HEK293 (cell line): ENCODE results near the gene SLC35F2.

Experiments used
- BCL11A ChIP-seq: fragments of 450-650 bp; formaldehyde crosslinking; IDR thresholded peaks from 2 replicates; pipeline ENCODE4 v1.5.1; 2016; ENCODE audit warnings: low read depth, missing biosample characterization, missing genetic modification characterization
- KLF16 ChIP-seq: fragments of 450-650 bp; formaldehyde crosslinking; IDR thresholded peaks from 2 replicates; pipeline ENCODE4 v1.5.1; 2017; ENCODE audit warnings: missing biosample characterization, missing genetic modification characterization
- ZBTB8A ChIP-seq: fragments of 450-650 bp; formaldehyde crosslinking; IDR thresholded peaks from 2 replicates; pipeline ENCODE4 v1.5.1; 2016; ENCODE audit warnings: missing biosample characterization, missing genetic modification characterization
- ZNF211 ChIP-seq: fragments of 450-650 bp; formaldehyde crosslinking; IDR thresholded peaks from 2 replicates; pipeline ENCODE4 v1.5.1; 2016; ENCODE audit warnings: low read depth, missing biosample characterization, missing genetic modification characterization
- ZNF521 ChIP-seq: fragments of 450-650 bp; formaldehyde crosslinking; IDR thresholded peaks from 2 replicates; pipeline ENCODE4 v1.5.1; 2017; ENCODE audit warnings: missing biosample characterization, mild to moderate bottlenecking, missing genetic modification characterization
- ZNF791 ChIP-seq: fragments of 450-650 bp; formaldehyde crosslinking; IDR thresholded peaks from 2 replicates; pipeline ENCODE4 v1.5.1; 2016; ENCODE audit warnings: missing biosample characterization, missing genetic modification characterization
- TF ChIP-seq, protein P1 (sequence below): fragments of 450-650 bp; formaldehyde crosslinking; IDR thresholded peaks from 2 replicates; pipeline ENCODE4 v1.5.1; 2016; ENCODE audit warnings: missing biosample characterization, missing genetic modification characterization
- TF ChIP-seq, protein P2 (sequence below): fragments of 450-650 bp; formaldehyde crosslinking; IDR thresholded peaks from 2 replicates; pipeline ENCODE4 v1.5.1; 2016; ENCODE audit warnings: missing biosample characterization, missing genetic modification characterization
- TF ChIP-seq, protein P3 (sequence below): fragments of 450-650 bp; formaldehyde crosslinking; conservative IDR thresholded peaks from 2 replicates; pipeline ENCODE4 v1.5.1; 2016; ENCODE audit warnings: low read depth, missing biosample characterization, missing genetic modification characterization

DNA sequence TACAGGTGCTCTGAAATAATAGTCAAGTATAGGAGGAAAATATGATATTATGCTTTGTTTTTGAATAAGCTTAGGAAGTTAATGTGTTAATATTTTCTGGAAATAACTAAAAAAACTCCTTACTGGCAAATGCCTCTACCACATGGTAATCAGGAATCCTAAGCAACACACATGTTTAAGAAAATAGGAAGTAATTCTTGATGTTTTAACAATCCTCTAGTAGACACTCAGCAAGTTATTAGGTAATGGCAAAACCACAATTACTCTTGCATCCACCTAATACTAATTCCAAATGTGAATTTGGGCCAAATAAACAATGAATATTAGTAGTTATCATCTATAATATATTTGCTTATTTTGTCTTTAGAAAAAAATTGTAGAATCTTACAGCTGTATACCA is 53.6 kb downstream of the SLC35F2 start:
- TF ChIP-seq, protein P1, sequence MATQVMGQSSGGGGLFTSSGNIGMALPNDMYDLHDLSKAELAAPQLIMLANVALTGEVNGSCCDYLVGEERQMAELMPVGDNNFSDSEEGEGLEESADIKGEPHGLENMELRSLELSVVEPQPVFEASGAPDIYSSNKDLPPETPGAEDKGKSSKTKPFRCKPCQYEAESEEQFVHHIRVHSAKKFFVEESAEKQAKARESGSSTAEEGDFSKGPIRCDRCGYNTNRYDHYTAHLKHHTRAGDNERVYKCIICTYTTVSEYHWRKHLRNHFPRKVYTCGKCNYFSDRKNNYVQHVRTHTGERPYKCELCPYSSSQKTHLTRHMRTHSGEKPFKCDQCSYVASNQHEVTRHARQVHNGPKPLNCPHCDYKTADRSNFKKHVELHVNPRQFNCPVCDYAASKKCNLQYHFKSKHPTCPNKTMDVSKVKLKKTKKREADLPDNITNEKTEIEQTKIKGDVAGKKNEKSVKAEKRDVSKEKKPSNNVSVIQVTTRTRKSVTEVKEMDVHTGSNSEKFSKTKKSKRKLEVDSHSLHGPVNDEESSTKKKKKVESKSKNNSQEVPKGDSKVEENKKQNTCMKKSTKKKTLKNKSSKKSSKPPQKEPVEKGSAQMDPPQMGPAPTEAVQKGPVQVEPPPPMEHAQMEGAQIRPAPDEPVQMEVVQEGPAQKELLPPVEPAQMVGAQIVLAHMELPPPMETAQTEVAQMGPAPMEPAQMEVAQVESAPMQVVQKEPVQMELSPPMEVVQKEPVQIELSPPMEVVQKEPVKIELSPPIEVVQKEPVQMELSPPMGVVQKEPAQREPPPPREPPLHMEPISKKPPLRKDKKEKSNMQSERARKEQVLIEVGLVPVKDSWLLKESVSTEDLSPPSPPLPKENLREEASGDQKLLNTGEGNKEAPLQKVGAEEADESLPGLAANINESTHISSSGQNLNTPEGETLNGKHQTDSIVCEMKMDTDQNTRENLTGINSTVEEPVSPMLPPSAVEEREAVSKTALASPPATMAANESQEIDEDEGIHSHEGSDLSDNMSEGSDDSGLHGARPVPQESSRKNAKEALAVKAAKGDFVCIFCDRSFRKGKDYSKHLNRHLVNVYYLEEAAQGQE (tag by site-specific recombination) = no peak
- no peak for TF ChIP-seq KLF16 (tag by site-specific recombination)
- no peak for TF ChIP-seq ZNF791 (tag by site-specific recombination)
- TF ChIP-seq, protein P2, sequence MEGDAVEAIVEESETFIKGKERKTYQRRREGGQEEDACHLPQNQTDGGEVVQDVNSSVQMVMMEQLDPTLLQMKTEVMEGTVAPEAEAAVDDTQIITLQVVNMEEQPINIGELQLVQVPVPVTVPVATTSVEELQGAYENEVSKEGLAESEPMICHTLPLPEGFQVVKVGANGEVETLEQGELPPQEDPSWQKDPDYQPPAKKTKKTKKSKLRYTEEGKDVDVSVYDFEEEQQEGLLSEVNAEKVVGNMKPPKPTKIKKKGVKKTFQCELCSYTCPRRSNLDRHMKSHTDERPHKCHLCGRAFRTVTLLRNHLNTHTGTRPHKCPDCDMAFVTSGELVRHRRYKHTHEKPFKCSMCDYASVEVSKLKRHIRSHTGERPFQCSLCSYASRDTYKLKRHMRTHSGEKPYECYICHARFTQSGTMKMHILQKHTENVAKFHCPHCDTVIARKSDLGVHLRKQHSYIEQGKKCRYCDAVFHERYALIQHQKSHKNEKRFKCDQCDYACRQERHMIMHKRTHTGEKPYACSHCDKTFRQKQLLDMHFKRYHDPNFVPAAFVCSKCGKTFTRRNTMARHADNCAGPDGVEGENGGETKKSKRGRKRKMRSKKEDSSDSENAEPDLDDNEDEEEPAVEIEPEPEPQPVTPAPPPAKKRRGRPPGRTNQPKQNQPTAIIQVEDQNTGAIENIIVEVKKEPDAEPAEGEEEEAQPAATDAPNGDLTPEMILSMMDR (tag by site-specific recombination) = no peak
- no peak for TF ChIP-seq ZNF521
- TF ChIP-seq ZBTB8A (tag by site-specific recombination) = no peak
- TF ChIP-seq, protein P3, sequence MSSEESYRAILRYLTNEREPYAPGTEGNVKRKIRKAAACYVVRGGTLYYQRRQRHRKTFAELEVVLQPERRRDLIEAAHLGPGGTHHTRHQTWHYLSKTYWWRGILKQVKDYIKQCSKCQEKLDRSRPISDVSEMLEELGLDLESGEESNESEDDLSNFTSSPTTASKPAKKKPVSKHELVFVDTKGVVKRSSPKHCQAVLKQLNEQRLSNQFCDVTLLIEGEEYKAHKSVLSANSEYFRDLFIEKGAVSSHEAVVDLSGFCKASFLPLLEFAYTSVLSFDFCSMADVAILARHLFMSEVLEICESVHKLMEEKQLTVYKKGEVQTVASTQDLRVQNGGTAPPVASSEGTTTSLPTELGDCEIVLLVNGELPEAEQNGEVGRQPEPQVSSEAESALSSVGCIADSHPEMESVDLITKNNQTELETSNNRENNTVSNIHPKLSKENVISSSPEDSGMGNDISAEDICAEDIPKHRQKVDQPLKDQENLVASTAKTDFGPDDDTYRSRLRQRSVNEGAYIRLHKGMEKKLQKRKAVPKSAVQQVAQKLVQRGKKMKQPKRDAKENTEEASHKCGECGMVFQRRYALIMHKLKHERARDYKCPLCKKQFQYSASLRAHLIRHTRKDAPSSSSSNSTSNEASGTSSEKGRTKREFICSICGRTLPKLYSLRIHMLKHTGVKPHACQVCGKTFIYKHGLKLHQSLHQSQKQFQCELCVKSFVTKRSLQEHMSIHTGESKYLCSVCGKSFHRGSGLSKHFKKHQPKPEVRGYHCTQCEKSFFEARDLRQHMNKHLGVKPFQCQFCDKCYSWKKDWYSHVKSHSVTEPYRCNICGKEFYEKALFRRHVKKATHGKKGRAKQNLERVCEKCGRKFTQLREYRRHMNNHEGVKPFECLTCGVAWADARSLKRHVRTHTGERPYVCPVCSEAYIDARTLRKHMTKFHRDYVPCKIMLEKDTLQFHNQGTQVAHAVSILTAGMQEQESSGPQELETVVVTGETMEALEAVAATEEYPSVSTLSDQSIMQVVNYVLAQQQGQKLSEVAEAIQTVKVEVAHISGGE (tag by site-specific recombination) = no peak
- TF ChIP-seq BCL11A (tag by site-specific recombination) = no peak
- no peak for TF ChIP-seq ZNF211 (tag by site-specific recombination)
